Mesendoderm (in vitro differentiated cells): ENCODE measurements around the gene DFFA.
A peak's percentile ranks its signal among the peaks of the same experiment; 100 is the strongest.
"Not testable (repeated sequence)": the region's sequence is repeated elsewhere in the genome, so short reads cannot be mapped to it uniquely, and the experiment has no call there.

Experiments
- DNase-seq: peaks from one replicate; pipeline ENCODE4 v3.0.0; 2013
- H2AK5ac ChIP-seq: 2 replicates; pipeline ENCODE4 v1.6.1; 2013; ENCODE audit warnings: low read length, inconsistent platforms
- H2BK120ac ChIP-seq: 2 replicates; pipeline ENCODE4 v1.6.1; 2013; ENCODE audit warnings: low read depth, mild to moderate bottlenecking, low read length, moderate library complexity, mixed read lengths
- H2BK15ac ChIP-seq: replicated peaks from 2 replicates; pipeline ENCODE4 v1.6.1; 2013; ENCODE audit warnings: low read depth, mild to moderate bottlenecking, moderate library complexity
- H2BK5ac ChIP-seq: 2 replicates; pipeline ENCODE4 v1.6.1; 2013; ENCODE audit warnings: low read length, inconsistent platforms
- H3K18ac ChIP-seq: 2 replicates; pipeline ENCODE4 v1.6.1; 2013; ENCODE audit warnings: mild to moderate bottlenecking, low read length, mixed read lengths
- H3K23ac ChIP-seq: one replicate; pipeline ENCODE4 v1.6.1; 2013; ENCODE audit warnings: low read length
- H3K27ac ChIP-seq: 2 replicates; pipeline ENCODE4 v1.5.1; 2013; ENCODE audit warnings: low read depth, mild to moderate bottlenecking, inconsistent platforms, low read length, moderate library complexity
- H3K27me3 ChIP-seq: 2 replicates; pipeline ENCODE4 v1.6.1; 2013; ENCODE audit warnings: low read length, control low read depth, mild to moderate bottlenecking, inconsistent platforms; ENCODE audit not compliant: insufficient read depth, poor library complexity
- H3K36me3 ChIP-seq: 2 replicates; pipeline ENCODE4 v1.6.1; 2013; ENCODE audit warnings: low read length, inconsistent platforms; ENCODE audit not compliant: control insufficient read depth, insufficient read depth
- H3K4ac ChIP-seq: one replicate; pipeline ENCODE4 v1.6.1; 2013; ENCODE audit warnings: low read depth, mild to moderate bottlenecking, low read length, moderate library complexity
- H3K4me1 ChIP-seq: 2 replicates; pipeline ENCODE4 v1.6.1; 2013; ENCODE audit warnings: low read depth, low read length, inconsistent platforms; ENCODE audit not compliant: control insufficient read depth
- H3K4me2 ChIP-seq: 2 replicates; pipeline ENCODE4 v1.6.1; 2013; ENCODE audit warnings: low read length
- H3K4me3 ChIP-seq: 2 replicates; pipeline ENCODE4 v1.5.1; 2013; ENCODE audit warnings: mild to moderate bottlenecking, low read length
- H3K56ac ChIP-seq: one replicate; pipeline ENCODE4 v1.6.1; 2013; ENCODE audit warnings: low read length
- H3K79me1 ChIP-seq: 2 replicates; pipeline ENCODE4 v1.6.1; 2013; ENCODE audit warnings: low read length, inconsistent platforms
- H3K79me2 ChIP-seq: 2 replicates; pipeline ENCODE4 v1.6.1; 2013; ENCODE audit warnings: mild to moderate bottlenecking, low read length; ENCODE audit not compliant: control insufficient read depth, insufficient read depth
- H3K9ac ChIP-seq: 2 replicates; pipeline ENCODE4 v1.6.1; 2013; ENCODE audit warnings: low read length, inconsistent platforms
- H4K5ac ChIP-seq: one replicate; pipeline ENCODE4 v1.6.1; 2013; ENCODE audit warnings: low read length
- H4K8ac ChIP-seq: one replicate; pipeline ENCODE4 v1.6.1; 2013; ENCODE audit warnings: low read depth, mild to moderate bottlenecking, control low read depth, low read length, moderate library complexity
- WGBS: extraction: QIAGEN DNeasy Blood & Tissue Kit; methylation state at CpG from one replicate; pipeline ENCODE4 v1.1.7; 2013; ENCODE audit warnings: low lambda C conversion rate, missing lambda C conversion rate; ENCODE audit not compliant: insufficient coverage; ENCODE audit errors: extremely low coverage; 5-methylcytosine and 5-hydroxymethylcytosine counted together

Gene DFFA

DNA sequence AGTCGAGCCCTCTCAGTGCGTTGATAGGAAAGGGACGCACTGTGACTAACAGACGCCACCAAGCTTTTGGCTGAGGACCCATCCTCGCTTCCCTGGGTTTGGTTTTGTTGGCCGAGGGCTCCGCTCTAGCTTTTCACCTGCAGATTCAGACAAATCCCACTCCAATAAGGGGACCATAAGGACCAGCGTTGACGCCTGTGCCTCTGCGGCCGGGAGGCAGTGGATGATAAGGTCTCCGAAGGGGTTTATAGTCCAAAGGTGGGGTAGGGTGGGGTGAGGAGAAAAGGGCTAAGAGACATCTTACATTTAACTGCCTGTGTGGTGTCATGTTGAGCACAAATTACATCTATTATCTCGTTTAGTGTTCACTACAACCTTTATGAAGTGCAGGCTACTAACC is 3.2 kb upstream of the DFFA start:
- Histone ChIP-seq H3K4me1 (peaks cover 2% of the 10 kb centered on the region), H3K4ac (no peak overlapping the region), H3K23ac (peak overlapping the region; percentile 33), H2BK5ac (no peak overlapping the region), H3K79me1 (peaks cover 11% of the 10 kb centered on the region), H2AK5ac (no peak overlapping the region), H3K27ac (no peak overlapping the region), H3K18ac (peak overlapping the region; percentile 54), H2BK15ac (no peak overlapping the region), H4K8ac (no peak overlapping the region), H3K56ac (peak overlapping the region; percentile 92), H3K79me2 (peaks cover 27% of the 10 kb centered on the region), H3K36me3 (no peaks in the 10 kb centered on the region), H3K27me3 (no peaks in the 10 kb centered on the region), H2BK120ac (no peak overlapping the region), H3K4me2 (peak overlapping the region; percentile 87), H3K4me3 (peak overlapping the region; percentile 83), H3K9ac (peak overlapping the region; percentile 92), H4K5ac (no peak overlapping the region)
- DNase-seq: no peak
- WGBS: no CpG with 5 or more reads among the region's 13 CpGs

DNA sequence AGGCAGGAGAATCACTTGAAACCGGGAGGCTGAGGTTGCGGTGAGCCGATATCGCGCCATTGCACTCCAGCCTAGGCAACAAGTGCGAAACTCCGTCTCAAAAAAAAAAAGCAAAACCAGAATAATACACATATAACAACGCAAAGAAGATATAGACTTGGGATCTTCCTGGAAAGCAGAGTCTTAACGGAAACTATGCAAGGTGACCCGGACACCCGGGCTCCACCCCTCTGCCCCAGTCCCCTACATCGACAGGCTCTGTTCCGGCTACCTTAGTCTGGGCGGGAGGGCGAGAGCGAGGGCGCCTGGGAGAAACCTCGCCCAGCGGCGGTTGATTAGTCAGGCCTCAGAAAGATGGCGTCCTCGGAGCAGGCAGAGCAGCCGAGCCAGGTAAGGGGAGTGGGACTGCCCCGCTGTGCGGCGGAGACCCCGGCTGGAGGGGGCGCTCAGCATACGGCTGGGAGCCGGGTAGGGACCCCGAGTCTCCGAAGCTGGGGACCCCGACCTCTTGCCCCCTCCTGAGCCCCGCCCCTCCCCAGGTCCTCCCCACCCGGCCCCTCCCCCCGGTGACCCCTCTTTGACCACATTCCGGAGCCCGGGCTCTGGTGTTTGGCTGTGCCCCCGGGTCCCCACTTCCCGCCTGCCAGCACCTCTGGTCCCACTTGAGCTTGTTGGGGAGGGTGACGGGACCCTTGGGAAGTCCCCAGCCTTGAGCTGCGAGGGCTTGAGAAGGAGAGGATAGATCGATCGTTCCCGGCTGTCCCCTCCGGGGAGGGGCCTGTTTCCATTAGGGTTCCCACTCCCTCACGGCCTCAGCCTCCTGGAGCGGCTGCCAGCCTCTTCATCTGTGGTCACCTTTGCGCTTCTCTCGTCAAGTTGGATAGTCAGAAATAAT is 2.5 kb upstream of the DFFA start, which contains the start of gene PEX14:
Gene PEX14, plus strand, starts transcription at position 338 of the 895 bp plus-strand sequence. Its CDS starts 17 bp downstream, at position 355.
- H3K9ac ChIP-seq: peak within 1 kb of the TSS; percentile 92
- WGBS: no CpG with 5 or more reads among the region's 50 CpGs
- H3K4me3 ChIP-seq: peak within 1 kb of the TSS; percentile 83
- H4K8ac ChIP-seq: no peak within 1 kb of the TSS
- H3K79me1 ChIP-seq: peaks cover 11% of the 10 kb centered on the region
- peak within 1 kb of the TSS; percentile 54 for H3K18ac ChIP-seq
- peak within 1 kb of the TSS; percentile 92 for H3K56ac ChIP-seq
- H3K4me2 ChIP-seq: peak within 1 kb of the TSS; percentile 87
- no peaks in the 10 kb centered on the region for H3K27me3 ChIP-seq
- H3K4me1 ChIP-seq: peaks cover 2% of the 10 kb centered on the region
- peaks cover 29% of the 10 kb centered on the region for H3K79me2 ChIP-seq
- no peak within 1 kb of the TSS for H4K5ac ChIP-seq
- no peak within 1 kb of the TSS for H2AK5ac ChIP-seq
- H3K23ac ChIP-seq: peak within 1 kb of the TSS; percentile 33
- H2BK120ac ChIP-seq: peak within 1 kb of the TSS; percentile 31
- H3K4ac ChIP-seq: peak within 1 kb of the TSS; percentile 76
- H2BK5ac ChIP-seq: no peak within 1 kb of the TSS
- H3K27ac ChIP-seq: no peak within 1 kb of the TSS
- peak; percentile 96 for DNase-seq
- H3K36me3 ChIP-seq: no peaks in the 10 kb centered on the region
- H2BK15ac ChIP-seq: no peak within 1 kb of the TSS

- not testable (repeated sequence) for H4K5ac ChIP-seq, H3K27ac ChIP-seq, H3K79me1 ChIP-seq, H3K4me2 ChIP-seq, H4K8ac ChIP-seq, H3K4me3 ChIP-seq, H3K4me1 ChIP-seq, H2BK5ac ChIP-seq, H2AK5ac ChIP-seq, H3K18ac ChIP-seq, H2BK15ac ChIP-seq, H3K27me3 ChIP-seq, DNase-seq, H3K36me3 ChIP-seq, H3K9ac ChIP-seq, H3K4ac ChIP-seq, H3K23ac ChIP-seq
- WGBS: no CpG with 5 or more reads among the region's 10 CpGs
- Histone ChIP-seq H3K79me2 (peaks cover 25% of the 10 kb centered on the region), H2BK120ac (peak overlapping the region; percentile 31), H3K56ac (peak overlapping the region; percentile 65)
Observed at GRCh38 chr1:10474309-10474612, 1.9 kb upstream of the DFFA start.

GRCh38 chr1:10473145-10473765 is 926 bp upstream of the DFFA start:
- Histone ChIP-seq H3K4me1 (peaks cover 2% of the 10 kb centered on the region), H3K4me3 (no peak overlapping the region), H2BK5ac (no peak overlapping the region), H3K27ac (no peak overlapping the region), H3K23ac (no peak overlapping the region), H2BK120ac (no peak overlapping the region), H4K8ac (no peak overlapping the region), H3K9ac (no peak overlapping the region), H3K79me1 (peaks cover 8% of the 10 kb centered on the region), H3K4ac (no peak overlapping the region), H3K79me2 (peaks cover 24% of the 10 kb centered on the region), H3K36me3 (peaks cover 1% of the 10 kb centered on the region), H3K27me3 (no peaks in the 10 kb centered on the region), H2BK15ac (no peak overlapping the region), H2AK5ac (no peak overlapping the region), H3K18ac (no peak overlapping the region), H4K5ac (no peak overlapping the region), H3K4me2 (no peak overlapping the region), H3K56ac (no peak overlapping the region)
- no peak for DNase-seq
- WGBS: no CpG with 5 or more reads among the region's 23 CpGs

GRCh38 chr1:10471411-10472219 is 714 bp downstream of the DFFA start:
- WGBS: no CpG with 5 or more reads among the region's 23 CpGs
- H3K56ac ChIP-seq: peak overlapping the region; percentile 85
- H3K27me3 ChIP-seq: no peaks in the 10 kb centered on the region
- H2BK120ac ChIP-seq: no peak overlapping the region
- peak overlapping the region; percentile 63 for H3K4ac ChIP-seq
- H4K5ac ChIP-seq: no peak overlapping the region
- H3K27ac ChIP-seq: peak overlapping the region; percentile 46
- peak overlapping the region; percentile 87 for H3K4me3 ChIP-seq
- no peak overlapping the region for H2BK5ac ChIP-seq
- no peak overlapping the region for H2AK5ac ChIP-seq
- peaks cover 2% of the 10 kb centered on the region for H3K4me1 ChIP-seq
- peak; percentile 66 for DNase-seq
- H3K18ac ChIP-seq: peak overlapping the region; percentile 60
- no peak overlapping the region for H3K23ac ChIP-seq
- peaks cover 5% of the 10 kb centered on the region for H3K79me1 ChIP-seq
- peak overlapping the region; percentile 82 for H3K9ac ChIP-seq
- peaks cover 19% of the 10 kb centered on the region for H3K79me2 ChIP-seq
- H4K8ac ChIP-seq: no peak overlapping the region
- H3K36me3 ChIP-seq: peaks cover 8% of the 10 kb centered on the region
- peak overlapping the region; percentile 52 for H3K4me2 ChIP-seq
- H2BK15ac ChIP-seq: no peak overlapping the region
